ENCODE measurements around the gene GATM.

Gene GATM

DNA sequence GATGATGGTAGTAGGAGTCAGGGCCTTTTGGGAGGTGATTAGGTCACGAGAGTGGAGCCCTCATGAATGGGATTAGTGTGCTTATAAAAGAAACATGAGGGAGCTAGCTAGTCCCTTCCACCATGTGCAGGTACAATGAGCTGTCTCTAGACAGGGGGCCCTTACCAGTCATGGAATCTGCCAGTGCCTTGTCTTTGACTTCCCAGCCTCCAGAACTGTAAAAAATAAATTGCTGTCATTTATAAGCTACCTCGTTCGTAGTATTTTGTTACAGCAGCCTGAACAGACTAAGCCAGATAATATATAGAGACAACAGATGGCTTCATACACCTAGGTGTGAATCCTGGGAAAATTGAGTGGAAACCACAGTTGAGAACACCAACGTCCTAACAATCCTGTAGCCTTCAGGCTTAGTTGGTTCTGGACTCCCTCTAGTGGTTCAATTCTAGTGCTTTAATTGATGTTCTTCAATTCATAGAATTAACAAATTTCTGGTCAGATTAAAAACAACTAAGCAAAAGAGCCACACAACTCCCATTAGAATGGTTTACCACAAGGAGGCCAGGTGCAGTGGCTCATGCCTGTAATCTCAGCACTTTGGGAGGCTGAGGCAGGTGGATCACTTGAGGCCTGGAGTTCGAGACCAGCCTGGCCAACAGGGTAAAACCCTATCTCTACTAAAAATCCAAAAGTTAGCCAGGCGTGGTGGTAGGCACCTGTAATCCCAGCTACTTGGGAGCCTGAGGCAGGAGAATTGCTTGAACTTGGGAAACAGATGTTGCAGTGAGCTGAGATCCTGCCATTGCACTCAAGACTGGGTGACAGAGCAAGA, 21.3 kb upstream of the GATM start:
- no peak for DNase-seq
- H3K27me3 Mint-ChIP-seq, result peaks cover 14 to 15% of the 10 kb centered on the region in 2 donors
- H3K27ac Mint-ChIP-seq, result no peak overlapping the region
- peaks cover 8 to 24% of the 10 kb centered on the region in 2 donors for H3K4me1 Mint-ChIP-seq
- H3K36me3 Mint-ChIP-seq, result peaks cover 1 to 5% of the 10 kb centered on the region in 2 donors
- H3K9me3 Mint-ChIP-seq, result no peaks in the 10 kb centered on the region
- no peak for ATAC-seq (replicated peaks)
- no peak overlapping the region for H3K4me3 Mint-ChIP-seq

DNA sequence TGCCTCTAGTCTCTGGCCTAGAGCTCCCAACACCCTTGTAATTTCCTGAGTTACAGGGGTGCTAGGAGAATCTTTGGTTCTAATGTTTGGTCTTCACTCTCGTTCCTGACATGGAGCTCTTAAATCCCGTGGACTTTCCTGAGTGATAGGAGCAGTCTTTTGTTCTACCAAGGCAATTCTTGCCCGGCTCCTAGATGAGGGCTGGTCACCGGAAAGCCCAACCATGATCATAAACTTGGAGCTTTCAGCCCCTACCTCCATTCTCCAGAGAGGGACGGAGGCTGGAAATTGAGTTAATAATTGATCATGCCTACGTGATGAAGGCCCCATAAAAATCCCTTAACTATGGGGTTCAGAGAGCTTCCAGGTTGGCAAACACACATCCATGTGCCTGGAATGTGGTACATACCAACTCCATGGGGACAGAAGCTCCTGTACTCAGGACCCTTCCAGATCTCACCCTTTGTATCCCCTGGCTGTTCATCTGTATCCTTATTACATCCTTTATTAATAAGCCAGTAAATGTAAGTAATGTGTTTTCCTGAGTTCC, 18.8 kb upstream of the GATM start:
- H3K27ac Mint-ChIP-seq, result no peak overlapping the region
- no peak overlapping the region for H3K4me3 Mint-ChIP-seq
- peaks cover 9 to 28% of the 10 kb centered on the region in 2 donors for H3K4me1 Mint-ChIP-seq
- ATAC-seq (replicated peaks), result no peak
- peaks cover 0 to 1% of the 10 kb centered on the region in 2 donors for H3K36me3 Mint-ChIP-seq
- H3K9me3 Mint-ChIP-seq, result no peaks in the 10 kb centered on the region
- H3K27me3 Mint-ChIP-seq, result peaks cover 14 to 15% of the 10 kb centered on the region in 2 donors
- DNase-seq, result no peak

DNA sequence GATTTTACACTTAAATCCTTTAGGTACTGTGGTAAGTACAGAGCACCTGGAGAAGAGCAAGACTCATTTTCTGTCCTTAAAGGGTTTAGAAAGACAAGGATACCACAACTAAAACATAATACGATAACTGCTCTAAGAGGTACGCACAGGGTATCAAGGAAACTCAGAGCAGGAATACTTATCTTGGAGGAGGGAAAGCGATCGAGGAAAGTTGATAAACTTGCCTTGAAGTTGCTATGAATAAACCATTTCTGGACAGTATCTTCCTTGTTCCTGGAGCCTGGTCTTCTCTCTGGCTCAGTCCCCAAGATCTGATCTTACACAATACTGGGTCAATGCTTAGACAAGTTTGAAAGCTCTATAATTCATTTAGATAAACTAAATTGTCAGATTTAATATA, 17.6 kb upstream of the GATM start:
- H3K4me1 Mint-ChIP-seq, result peaks cover 6 to 20% of the 10 kb centered on the region in 2 donors
- H3K27ac Mint-ChIP-seq, result no peak overlapping the region
- H3K4me3 Mint-ChIP-seq, result no peak overlapping the region
- H3K9me3 Mint-ChIP-seq, result no peaks in the 10 kb centered on the region
- DNase-seq, result no peak
- peaks cover 0 to 1% of the 10 kb centered on the region in 2 donors for H3K36me3 Mint-ChIP-seq
- H3K27me3 Mint-ChIP-seq, result peaks cover 14 to 15% of the 10 kb centered on the region in 2 donors
- ATAC-seq (replicated peaks), result no peak

DNA sequence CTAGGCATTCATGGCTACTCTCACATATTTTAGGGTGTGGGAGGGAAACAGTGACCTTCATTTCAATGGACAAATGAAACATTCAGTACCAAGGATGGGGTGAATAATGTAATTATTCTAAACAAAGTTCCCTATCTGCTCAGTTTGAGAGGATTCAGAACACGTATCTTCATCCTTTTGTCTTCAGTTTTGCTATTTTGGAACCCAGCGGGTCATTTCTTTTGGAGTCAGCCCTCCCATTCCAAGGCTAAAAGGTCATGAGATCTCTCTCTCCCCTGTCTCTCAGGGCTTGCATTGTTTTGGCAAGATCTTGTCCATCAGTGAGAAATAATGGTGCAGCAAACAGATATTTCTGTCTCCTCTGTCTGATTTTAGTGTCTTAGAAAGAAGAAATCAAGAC, 16.3 kb upstream of the GATM start:
- Mint-ChIP-seq H3K4me1 (peaks cover 5 to 16% of the 10 kb centered on the region in 2 donors), H3K27ac (no peak overlapping the region), H3K9me3 (no peaks in the 10 kb centered on the region)

DNA sequence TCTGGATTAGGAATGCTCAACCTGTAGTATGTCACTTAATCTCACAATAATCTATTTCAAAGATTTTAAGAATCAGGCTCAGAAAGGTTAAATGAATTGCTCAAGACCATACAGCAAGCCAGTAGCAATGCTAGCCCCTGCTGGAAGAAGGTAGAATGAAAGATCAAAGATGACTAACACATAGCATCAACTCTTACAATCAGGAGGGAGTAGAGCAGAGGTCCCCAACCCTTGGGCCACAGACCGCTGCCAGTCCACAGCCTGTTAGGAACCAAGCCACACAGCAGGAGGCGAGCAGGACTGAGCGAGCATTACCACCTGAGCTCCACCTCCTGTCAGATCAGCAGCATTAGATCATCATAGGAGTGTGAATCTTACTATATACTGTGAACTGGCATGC, 15.5 kb upstream of the GATM start:
- Mint-ChIP-seq H3K4me3 (no peak overlapping the region), H3K27ac (no peak overlapping the region), H3K9me3 (no peaks in the 10 kb centered on the region), H3K27me3 (peaks cover 14 to 15% of the 10 kb centered on the region in 2 donors), H3K36me3 (peaks cover 0 to 1% of the 10 kb centered on the region in 2 donors), H3K4me1 (peaks cover 4 to 13% of the 10 kb centered on the region in 2 donors)
- no peak for ATAC-seq (replicated peaks)
- no peak for DNase-seq

More for the DNA sequence above, 16.3 kb upstream of the GATM start:
- peaks cover 0 to 1% of the 10 kb centered on the region in 2 donors for H3K36me3 Mint-ChIP-seq
- ATAC-seq (replicated peaks) (no peak), DNase-seq (no peak)
- peaks cover 14 to 15% of the 10 kb centered on the region in 2 donors for H3K27me3 Mint-ChIP-seq
- no peak overlapping the region for H3K4me3 Mint-ChIP-seq

DNA sequence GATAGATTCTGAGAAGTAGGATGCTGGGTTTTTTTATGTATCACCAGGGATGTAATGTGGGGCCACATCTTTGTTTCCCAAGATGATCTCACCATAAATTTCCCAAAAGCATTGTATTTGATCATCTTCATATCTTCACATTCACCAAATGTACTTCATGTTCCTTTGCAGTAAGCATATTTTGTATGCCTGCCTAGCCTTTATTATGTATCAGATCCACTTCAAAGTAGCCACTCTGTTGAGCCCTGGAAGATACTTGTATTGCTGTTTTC, 14.2 kb upstream of the GATM start:
- H3K4me1 Mint-ChIP-seq, result peaks cover 4 to 13% of the 10 kb centered on the region in 2 donors
- no peaks in the 10 kb centered on the region for H3K9me3 Mint-ChIP-seq
- ATAC-seq (replicated peaks) (no peak), DNase-seq (no peak)
- H3K27ac Mint-ChIP-seq, result peak overlapping the region; percentile 77
- peaks cover 12 to 13% of the 10 kb centered on the region in 2 donors for H3K27me3 Mint-ChIP-seq
- peak overlapping the region; percentile 20 to 63 for H3K4me3 Mint-ChIP-seq
- peaks cover 0 to 1% of the 10 kb centered on the region in 2 donors for H3K36me3 Mint-ChIP-seq

DNA sequence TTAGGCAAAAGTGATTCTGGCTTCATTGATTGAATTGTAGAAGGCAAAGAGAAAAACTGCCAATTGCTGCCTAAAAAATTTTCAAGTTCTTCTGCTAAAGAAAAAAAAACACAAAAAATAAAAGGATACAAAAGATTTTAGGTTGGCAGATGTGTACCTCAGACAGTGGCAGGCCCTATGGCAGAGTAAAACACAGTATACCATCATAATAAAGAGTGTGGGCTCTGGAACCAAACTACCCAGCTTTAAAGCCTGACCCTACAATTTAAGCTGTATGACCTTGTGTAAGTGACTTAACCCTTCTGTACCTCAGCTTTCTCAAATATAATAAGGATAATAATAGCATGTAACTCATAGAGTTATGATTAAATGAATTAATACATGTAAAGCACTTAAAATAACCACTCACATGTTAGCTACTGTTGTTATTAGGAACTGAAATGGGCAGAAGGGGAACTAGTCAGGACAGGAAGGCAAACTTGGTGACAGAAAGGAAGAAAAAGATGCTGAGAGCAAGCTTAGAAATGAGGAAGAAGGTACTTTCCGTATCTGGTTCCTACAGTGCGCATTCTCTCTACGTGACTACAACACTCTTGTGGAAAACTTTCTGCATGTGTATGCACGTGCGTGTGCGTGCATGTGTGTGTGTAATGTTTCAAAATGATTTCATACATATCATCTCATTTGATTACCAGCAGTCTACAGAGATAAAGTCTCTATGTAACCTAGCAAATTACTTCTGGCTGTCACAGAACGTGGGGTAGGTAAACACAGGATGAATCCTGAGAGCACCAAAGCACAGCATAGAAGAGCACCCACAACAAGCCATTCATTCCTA, 13.6 kb upstream of the GATM start:
- H3K9me3 Mint-ChIP-seq, result no peaks in the 10 kb centered on the region
- peak overlapping the region; percentile 77 for H3K27ac Mint-ChIP-seq
- H3K27me3 Mint-ChIP-seq, result peaks cover 7 to 10% of the 10 kb centered on the region in 2 donors
- DNase-seq, result peak; percentile 54
- H3K4me3 Mint-ChIP-seq, result peak overlapping the region; percentile 20 to 63
- ATAC-seq (replicated peaks), result peak; percentile 98 to 99
- peaks cover 0 to 1% of the 10 kb centered on the region in 2 donors for H3K36me3 Mint-ChIP-seq
- peaks cover 4 to 13% of the 10 kb centered on the region in 2 donors for H3K4me1 Mint-ChIP-seq

DNA sequence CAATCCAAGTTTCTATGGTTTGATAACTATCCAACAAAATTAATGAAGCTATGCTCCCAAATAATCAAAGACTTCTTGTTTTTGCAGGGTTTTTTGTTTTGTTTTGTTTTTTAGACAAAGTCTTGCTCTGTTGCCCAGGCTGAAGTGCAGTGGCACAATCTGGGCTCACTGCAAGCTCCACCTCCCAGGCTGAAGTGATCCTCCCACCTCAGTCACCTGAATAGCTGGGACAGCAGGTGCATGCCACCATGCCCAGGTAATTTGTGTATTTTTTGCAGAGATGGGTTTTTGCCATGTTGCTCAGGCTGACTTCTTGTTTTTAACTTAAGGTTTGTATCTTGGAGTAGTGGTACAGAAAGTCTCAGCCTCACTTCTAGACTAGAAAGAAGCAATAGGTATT, 11.0 kb upstream of the GATM start:
- ATAC-seq (replicated peaks), result no peak
- DNase-seq, result no peak
- H3K4me3 Mint-ChIP-seq, result no peak overlapping the region
- H3K27me3 Mint-ChIP-seq, result peaks cover 0 to 9% of the 10 kb centered on the region in 2 donors
- H3K36me3 Mint-ChIP-seq, result no peaks in the 10 kb centered on the region
- peaks cover 4 to 13% of the 10 kb centered on the region in 2 donors for H3K4me1 Mint-ChIP-seq
- H3K27ac Mint-ChIP-seq, result no peak overlapping the region
- no peaks in the 10 kb centered on the region for H3K9me3 Mint-ChIP-seq

DNA sequence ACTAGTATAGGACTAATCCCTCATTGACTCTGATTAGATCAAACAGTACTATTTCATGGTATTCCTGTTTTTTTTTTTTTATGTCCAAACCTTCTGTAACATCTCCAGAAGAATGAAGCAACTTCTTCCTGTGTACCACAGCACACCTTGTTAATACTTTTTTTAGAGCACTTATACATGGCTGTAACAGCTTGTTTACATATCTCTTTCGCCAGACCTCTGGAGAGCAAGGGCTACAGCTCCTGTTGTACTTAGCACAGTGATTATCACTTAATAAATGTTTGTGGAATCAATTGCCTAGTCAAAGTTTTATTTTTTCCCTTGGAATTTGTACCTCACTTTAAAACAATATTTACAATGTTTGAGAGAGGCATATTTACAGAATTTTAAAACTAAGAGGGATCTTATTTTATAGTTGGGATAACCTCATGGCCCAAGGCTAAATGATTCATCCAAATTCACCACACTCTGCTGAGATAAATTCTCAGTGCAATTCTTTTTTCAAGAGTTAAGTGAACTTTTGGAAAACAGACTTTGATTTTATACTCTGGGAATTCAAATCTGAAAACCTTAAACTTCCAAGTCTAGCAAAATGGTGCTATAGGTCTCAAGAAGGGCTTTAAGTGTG, 9.2 kb upstream of the GATM start:
- DNase-seq (no peak), ATAC-seq (replicated peaks) (no peak)
- H3K27me3 Mint-ChIP-seq, result peaks cover 0 to 9% of the 10 kb centered on the region in 2 donors
- peaks cover 4% of the 10 kb centered on the region in 2 donors for H3K4me1 Mint-ChIP-seq
- H3K9me3 Mint-ChIP-seq, result no peaks in the 10 kb centered on the region
- H3K36me3 Mint-ChIP-seq, result no peaks in the 10 kb centered on the region
- H3K27ac Mint-ChIP-seq, result no peak overlapping the region
- H3K4me3 Mint-ChIP-seq, result no peak overlapping the region

DNA sequence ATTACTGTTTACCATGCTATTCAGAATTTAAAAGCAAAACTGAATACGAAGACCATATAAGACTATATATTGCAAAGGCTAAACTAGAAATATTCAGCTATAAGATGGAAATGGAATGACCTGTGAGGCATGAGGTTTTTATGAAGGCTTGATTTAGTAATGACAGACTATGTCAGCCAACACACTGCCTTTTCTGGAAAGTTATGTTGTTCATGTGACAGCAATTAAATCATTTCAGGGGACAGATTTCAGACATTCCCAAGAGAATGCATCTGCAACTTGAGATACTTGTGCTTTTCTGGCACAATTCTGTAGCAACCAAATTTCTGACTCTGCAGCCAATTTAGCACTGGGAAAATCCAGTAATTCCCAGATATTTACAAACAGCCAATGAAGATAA, 8.6 kb upstream of the GATM start:
- no peak for ATAC-seq (replicated peaks)
- H3K4me1 Mint-ChIP-seq, result peaks cover 0 to 1% of the 10 kb centered on the region in 2 donors
- no peak overlapping the region for H3K27ac Mint-ChIP-seq
- no peak overlapping the region for H3K4me3 Mint-ChIP-seq
- DNase-seq, result no peak
- H3K27me3 Mint-ChIP-seq, result peaks cover 3 to 9% of the 10 kb centered on the region in 2 donors
- H3K36me3 Mint-ChIP-seq, result no peaks in the 10 kb centered on the region
- H3K9me3 Mint-ChIP-seq, result no peaks in the 10 kb centered on the region

DNA sequence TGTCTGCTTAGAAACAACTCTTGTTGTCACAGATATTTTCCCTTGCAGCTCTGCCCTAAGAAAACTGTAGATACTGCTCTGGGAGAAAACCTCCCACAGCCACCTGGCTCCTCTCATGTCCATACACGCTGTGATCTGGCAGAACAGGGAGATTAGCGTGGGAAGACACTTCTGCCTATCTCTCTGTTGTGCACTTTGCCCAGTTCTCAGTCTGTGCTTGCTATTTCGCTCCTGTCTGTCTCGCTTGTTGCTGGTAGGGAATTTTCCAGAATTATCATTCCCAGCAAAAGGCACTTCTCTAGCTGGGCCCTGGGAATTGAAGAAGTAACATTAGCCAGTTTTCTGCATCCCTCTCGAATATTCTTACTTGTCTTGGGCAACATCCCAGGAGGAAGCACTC, 8.1 kb upstream of the GATM start:
- no peak overlapping the region for H3K27ac Mint-ChIP-seq
- peaks cover 3 to 9% of the 10 kb centered on the region in 2 donors for H3K27me3 Mint-ChIP-seq
- peaks cover 0 to 1% of the 10 kb centered on the region in 2 donors for H3K4me1 Mint-ChIP-seq
- ATAC-seq (replicated peaks), result no peak
- no peak overlapping the region for H3K4me3 Mint-ChIP-seq
- DNase-seq, result no peak
- H3K9me3 Mint-ChIP-seq, result no peaks in the 10 kb centered on the region
- no peaks in the 10 kb centered on the region for H3K36me3 Mint-ChIP-seq

DNA sequence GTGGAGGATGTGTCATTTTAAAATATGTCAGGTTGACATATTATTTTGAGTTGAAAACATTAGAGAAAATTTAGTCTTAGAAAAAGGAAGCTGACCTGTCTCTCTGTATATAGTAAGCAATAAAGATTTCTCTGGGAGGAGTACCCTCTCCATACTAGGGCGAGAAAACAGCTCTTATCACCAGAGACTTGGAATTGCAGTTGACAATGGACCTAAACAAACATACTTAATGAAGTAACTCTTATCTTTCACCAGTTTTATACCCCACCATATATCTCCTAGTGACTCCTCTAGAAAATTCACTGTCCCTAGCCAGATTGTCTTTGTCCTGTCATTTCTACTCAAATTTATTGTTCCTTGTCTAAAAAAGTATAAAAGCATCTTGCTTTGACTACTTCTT, 7.2 kb upstream of the GATM start:
- ATAC-seq (replicated peaks), result no peak
- H3K27me3 Mint-ChIP-seq, result peaks cover 3 to 9% of the 10 kb centered on the region in 2 donors
- DNase-seq, result no peak
- no peak overlapping the region for H3K27ac Mint-ChIP-seq
- no peak overlapping the region for H3K4me3 Mint-ChIP-seq
- no peaks in the 10 kb centered on the region for H3K36me3 Mint-ChIP-seq
- H3K4me1 Mint-ChIP-seq, result no peaks in the 10 kb centered on the region
- no peaks in the 10 kb centered on the region for H3K9me3 Mint-ChIP-seq

DNA sequence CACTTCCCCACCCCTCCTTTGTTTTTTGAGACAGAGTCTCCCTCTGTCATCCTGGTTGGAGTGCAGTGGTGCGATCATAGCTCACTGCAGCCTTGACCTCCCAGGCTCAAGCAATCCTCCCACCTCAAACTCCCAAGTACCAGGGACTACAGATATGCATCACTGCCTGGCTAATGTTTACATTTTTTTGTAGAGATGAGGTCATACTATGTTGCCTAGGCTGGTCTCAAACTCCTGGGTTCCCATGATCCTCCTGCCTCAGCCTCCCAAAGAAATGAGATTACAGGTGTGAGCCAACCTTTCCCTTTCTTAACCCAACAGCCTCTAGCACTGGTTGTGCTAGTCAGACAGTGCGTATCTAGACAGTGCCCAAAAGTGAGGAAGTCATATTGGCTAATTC, 6.4 kb upstream of the GATM start:
- H3K4me1 Mint-ChIP-seq, result no peaks in the 10 kb centered on the region
- no peaks in the 10 kb centered on the region for H3K9me3 Mint-ChIP-seq
- H3K36me3 Mint-ChIP-seq, result no peaks in the 10 kb centered on the region
- ATAC-seq (replicated peaks) (no peak), DNase-seq (no peak)
- peaks cover 8 to 15% of the 10 kb centered on the region in 2 donors for H3K27me3 Mint-ChIP-seq
- no peak overlapping the region for H3K27ac Mint-ChIP-seq
- no peak overlapping the region for H3K4me3 Mint-ChIP-seq

DNA sequence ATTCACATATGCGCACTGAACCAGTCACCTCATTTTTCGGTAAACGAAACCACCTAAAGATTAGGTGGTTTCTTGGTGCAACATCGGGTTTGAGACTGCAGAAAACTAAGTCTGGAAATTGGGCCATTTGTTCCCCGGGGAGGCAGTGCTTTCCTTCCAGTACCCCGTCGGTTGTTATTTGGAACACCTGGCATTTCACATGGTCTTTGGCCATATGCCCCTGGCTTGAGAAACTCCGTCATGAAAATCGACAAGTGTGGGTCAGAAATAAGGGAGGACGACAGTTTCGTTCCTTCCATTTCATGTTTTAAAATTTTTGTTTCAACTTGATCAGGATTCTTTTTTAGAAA, 544 bp upstream of the GATM start:
- no peaks in the 10 kb centered on the region for H3K9me3 Mint-ChIP-seq
- peak overlapping the region; percentile 75 to 89 for H3K4me3 Mint-ChIP-seq
- H3K36me3 Mint-ChIP-seq, result peaks cover 8 to 12% of the 10 kb centered on the region in 2 donors
- peaks cover 33 to 37% of the 10 kb centered on the region in 2 donors for H3K27me3 Mint-ChIP-seq
- H3K4me1 Mint-ChIP-seq, result peaks cover 6 to 21% of the 10 kb centered on the region in 2 donors
- DNase-seq, result no peak
- H3K27ac Mint-ChIP-seq, result peak overlapping the region; percentile 84
- ATAC-seq (replicated peaks), result no peak

Data from stimulated activated naive B cell treated with anti-CD40 and anti-IgM and Interleukin-4, amounts not matched to agents 10 μg/mL and 1 μg/mL and 100 μg/mL, for 72 hours (primary cell).